ENCODE measurements around the gene CRYBB1.

The CRYBB1 gene

DNA sequence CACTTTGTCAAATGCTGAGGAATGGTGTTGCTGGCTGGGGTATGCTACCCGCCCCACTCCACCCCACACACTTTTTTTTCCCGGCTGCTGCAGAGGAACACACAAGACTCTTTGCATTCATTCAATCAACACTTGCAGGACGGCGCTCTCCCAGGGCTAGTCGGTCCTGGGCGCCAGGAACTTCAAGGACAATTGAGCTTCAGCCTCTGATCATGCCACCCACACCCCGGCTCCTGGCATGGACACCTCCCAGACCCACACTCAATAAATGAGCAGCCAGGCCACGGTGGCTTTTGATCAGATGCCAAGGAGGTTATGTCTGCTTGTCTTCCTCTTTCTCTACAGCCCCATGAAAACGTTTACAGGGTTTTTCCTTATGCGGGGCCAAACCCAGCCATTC, 47.7 kb downstream of the CRYBB1 start (continued):
- TF ChIP-seq, protein P1, sequence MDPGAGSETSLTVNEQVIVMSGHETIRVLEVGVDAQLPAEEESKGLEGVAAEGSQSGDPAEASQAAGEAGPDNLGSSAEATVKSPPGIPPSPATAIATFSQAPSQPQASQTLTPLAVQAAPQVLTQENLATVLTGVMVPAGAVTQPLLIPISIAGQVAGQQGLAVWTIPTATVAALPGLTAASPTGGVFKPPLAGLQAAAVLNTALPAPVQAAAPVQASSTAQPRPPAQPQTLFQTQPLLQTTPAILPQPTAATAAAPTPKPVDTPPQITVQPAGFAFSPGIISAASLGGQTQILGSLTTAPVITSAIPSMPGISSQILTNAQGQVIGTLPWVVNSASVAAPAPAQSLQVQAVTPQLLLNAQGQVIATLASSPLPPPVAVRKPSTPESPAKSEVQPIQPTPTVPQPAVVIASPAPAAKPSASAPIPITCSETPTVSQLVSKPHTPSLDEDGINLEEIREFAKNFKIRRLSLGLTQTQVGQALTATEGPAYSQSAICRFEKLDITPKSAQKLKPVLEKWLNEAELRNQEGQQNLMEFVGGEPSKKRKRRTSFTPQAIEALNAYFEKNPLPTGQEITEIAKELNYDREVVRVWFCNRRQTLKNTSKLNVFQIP (CRISPR knock-in tag; IDR thresholded peaks at IDR 0.05; ENCODE audit: borderline replicate concordance, low read depth), result no peak
- no peak for TF ChIP-seq TCF4 (CRISPR knock-in tag; IDR thresholded peaks at IDR 0.05; ENCODE audit: borderline replicate concordance)
- no peak for TF ChIP-seq ZFP3 (CRISPR knock-in tag; IDR thresholded peaks at IDR 0.05)
- TF ChIP-seq, protein P2, sequence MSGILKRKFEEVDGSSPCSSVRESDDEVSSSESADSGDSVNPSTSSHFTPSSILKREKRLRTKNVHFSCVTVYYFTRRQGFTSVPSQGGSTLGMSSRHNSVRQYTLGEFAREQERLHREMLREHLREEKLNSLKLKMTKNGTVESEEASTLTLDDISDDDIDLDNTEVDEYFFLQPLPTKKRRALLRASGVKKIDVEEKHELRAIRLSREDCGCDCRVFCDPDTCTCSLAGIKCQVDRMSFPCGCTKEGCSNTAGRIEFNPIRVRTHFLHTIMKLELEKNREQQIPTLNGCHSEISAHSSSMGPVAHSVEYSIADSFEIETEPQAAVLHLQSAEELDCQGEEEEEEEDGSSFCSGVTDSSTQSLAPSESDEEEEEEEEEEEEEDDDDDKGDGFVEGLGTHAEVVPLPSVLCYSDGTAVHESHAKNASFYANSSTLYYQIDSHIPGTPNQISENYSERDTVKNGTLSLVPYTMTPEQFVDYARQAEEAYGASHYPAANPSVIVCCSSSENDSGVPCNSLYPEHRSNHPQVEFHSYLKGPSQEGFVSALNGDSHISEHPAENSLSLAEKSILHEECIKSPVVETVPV (CRISPR knock-in tag; IDR thresholded peaks at IDR 0.05), result no peak
- TF ChIP-seq, protein P3, sequence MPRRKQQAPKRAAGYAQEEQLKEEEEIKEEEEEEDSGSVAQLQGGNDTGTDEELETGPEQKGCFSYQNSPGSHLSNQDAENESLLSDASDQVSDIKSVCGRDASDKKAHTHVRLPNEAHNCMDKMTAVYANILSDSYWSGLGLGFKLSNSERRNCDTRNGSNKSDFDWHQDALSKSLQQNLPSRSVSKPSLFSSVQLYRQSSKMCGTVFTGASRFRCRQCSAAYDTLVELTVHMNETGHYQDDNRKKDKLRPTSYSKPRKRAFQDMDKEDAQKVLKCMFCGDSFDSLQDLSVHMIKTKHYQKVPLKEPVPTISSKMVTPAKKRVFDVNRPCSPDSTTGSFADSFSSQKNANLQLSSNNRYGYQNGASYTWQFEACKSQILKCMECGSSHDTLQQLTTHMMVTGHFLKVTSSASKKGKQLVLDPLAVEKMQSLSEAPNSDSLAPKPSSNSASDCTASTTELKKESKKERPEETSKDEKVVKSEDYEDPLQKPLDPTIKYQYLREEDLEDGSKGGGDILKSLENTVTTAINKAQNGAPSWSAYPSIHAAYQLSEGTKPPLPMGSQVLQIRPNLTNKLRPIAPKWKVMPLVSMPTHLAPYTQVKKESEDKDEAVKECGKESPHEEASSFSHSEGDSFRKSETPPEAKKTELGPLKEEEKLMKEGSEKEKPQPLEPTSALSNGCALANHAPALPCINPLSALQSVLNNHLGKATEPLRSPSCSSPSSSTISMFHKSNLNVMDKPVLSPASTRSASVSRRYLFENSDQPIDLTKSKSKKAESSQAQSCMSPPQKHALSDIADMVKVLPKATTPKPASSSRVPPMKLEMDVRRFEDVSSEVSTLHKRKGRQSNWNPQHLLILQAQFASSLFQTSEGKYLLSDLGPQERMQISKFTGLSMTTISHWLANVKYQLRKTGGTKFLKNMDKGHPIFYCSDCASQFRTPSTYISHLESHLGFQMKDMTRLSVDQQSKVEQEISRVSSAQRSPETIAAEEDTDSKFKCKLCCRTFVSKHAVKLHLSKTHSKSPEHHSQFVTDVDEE (CRISPR knock-in tag; IDR thresholded peaks at IDR 0.05), result no peak
- no peak for TF ChIP-seq ZFP30 (CRISPR knock-in tag; IDR thresholded peaks at IDR 0.05)
- no peak for TF ChIP-seq PPARA (CRISPR knock-in tag; IDR thresholded peaks at IDR 0.05; ENCODE audit: borderline replicate concordance)
- no peak for TF ChIP-seq RARB (CRISPR knock-in tag; IDR thresholded peaks at IDR 0.05)
- no peak for TF ChIP-seq ARNTL (CRISPR knock-in tag; IDR thresholded peaks at IDR 0.05; ENCODE audit: borderline replicate concordance, low read depth)
- no peak for TF ChIP-seq SNAI2 (CRISPR knock-in tag; IDR thresholded peaks at IDR 0.05)

DNA sequence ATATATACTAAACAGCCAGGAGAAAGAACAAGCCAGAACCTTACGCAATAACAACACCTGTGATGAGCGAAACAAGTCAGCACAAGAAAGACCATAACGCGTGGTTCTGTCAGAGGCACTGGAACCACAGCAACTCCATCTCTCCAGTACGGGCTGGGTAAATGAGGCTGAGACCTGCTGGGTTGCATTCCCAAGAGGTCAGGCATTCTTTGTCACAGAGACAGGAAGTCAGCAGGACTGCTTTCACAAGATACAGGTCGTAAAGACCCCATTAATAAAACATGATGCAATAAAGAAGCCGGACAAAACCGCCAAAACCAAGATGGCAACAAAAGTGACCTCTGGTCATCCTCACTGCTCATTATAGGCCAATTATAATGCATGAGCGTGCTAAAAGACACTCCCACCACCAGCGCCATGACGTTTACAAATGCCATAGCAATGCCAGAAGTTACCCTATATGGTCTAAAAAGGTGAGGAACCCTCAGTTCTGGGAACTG, 49.6 kb downstream of the CRYBB1 start:
- TF ChIP-seq, protein P4, sequence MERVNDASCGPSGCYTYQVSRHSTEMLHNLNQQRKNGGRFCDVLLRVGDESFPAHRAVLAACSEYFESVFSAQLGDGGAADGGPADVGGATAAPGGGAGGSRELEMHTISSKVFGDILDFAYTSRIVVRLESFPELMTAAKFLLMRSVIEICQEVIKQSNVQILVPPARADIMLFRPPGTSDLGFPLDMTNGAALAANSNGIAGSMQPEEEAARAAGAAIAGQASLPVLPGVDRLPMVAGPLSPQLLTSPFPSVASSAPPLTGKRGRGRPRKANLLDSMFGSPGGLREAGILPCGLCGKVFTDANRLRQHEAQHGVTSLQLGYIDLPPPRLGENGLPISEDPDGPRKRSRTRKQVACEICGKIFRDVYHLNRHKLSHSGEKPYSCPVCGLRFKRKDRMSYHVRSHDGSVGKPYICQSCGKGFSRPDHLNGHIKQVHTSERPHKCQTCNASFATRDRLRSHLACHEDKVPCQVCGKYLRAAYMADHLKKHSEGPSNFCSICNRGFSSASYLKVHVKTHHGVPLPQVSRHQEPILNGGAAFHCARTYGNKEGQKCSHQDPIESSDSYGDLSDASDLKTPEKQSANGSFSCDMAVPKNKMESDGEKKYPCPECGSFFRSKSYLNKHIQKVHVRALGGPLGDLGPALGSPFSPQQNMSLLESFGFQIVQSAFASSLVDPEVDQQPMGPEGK (CRISPR knock-in tag; IDR thresholded peaks at IDR 0.05; ENCODE audit: borderline replicate concordance), result no peak
- TF ChIP-seq, protein P3 (CRISPR knock-in tag; IDR thresholded peaks at IDR 0.05), result no peak
- TF ChIP-seq ZNF565 (CRISPR knock-in tag; conservative IDR thresholded peaks at IDR 0.05; ENCODE audit: low read depth) (no peak), ZC3H10 (CRISPR knock-in tag; IDR thresholded peaks at IDR 0.05) (no peak), PPARA (CRISPR knock-in tag; IDR thresholded peaks at IDR 0.05; ENCODE audit: borderline replicate concordance) (no peak), ISL1 (CRISPR knock-in tag; IDR thresholded peaks at IDR 0.05) (no peak), TOX (CRISPR knock-in tag; IDR thresholded peaks at IDR 0.05; ENCODE audit: borderline replicate concordance) (no peak), SNAI2 (CRISPR knock-in tag; IDR thresholded peaks at IDR 0.05) (no peak), ZFP30 (CRISPR knock-in tag; IDR thresholded peaks at IDR 0.05) (no peak), TCF4 (CRISPR knock-in tag; IDR thresholded peaks at IDR 0.05; ENCODE audit: borderline replicate concordance) (no peak), OSR1 (CRISPR knock-in tag; IDR thresholded peaks at IDR 0.05) (no peak)
- TF ChIP-seq, protein P1 (CRISPR knock-in tag; IDR thresholded peaks at IDR 0.05; ENCODE audit: borderline replicate concordance, low read depth), result no peak
- TF ChIP-seq, protein P2 (CRISPR knock-in tag; IDR thresholded peaks at IDR 0.05), result no peak
- ATAC-seq, result no peak
